Caco-2 (cell line): ENCODE results near the gene SVOP. TPM values are rescaled to one million over a fixed set of nuclear protein-coding genes. Genes with fewer than 3 reads are reported as not detected.

Experiments used
- BruUV-seq: library from RNA; stranded (reverse); fragments of 400-500 nt; replicated peaks from 2 replicates; lab custom pipeline; 2021; lab: Mats Ljungman, UMichigan
- CTCF ChIA-PET: fragments of 300-600 bp; sonication (Branson Sonifier 250); formaldehyde crosslinking; loops from one replicate; lab custom pipeline; 2022; ENCODE audit warnings: antibody characterized with exemption; lab: Charles Lee
- POLR2A ChIA-PET: fragments of 300-600 bp; sonication (Branson Sonifier 250); formaldehyde crosslinking; loops from one replicate; lab custom pipeline; 2022; ENCODE audit warnings: antibody characterized with exemption; lab: Charles Lee
- DNase-seq, 2 experiments: peaks; one replicate each; pipeline versions ENCODE4 v3.0.0 to v3.0.0-alpha.2; 2020 to 2022
- H3K27me3 ChIP-seq: replicated peaks from 2 replicates; pipeline ENCODE4 v1.6.0; 2011; ENCODE audit warnings: low read length; ENCODE audit not compliant: control insufficient read depth, insufficient read depth
- H3K36me3 ChIP-seq: 2 replicates; pipeline ENCODE4 v1.5.1; 2011; ENCODE audit warnings: low read length; ENCODE audit not compliant: control insufficient read depth, insufficient read depth
- H3K4me1 ChIP-seq: fragments of 250-450 bp; sonication (Bioruptor Pico); 2 replicates; pipeline ENCODE4 v1.5.1; 2020; ENCODE audit warnings: mild to moderate bottlenecking
- H3K4me3 ChIP-seq: 2 replicates; pipeline ENCODE4 v1.5.1; 2011; ENCODE audit warnings: low read depth, mild to moderate bottlenecking, control low read depth, low read length
- H3K9me3 ChIP-seq: fragments of 250-450 bp; sonication (Bioruptor Pico); 2 replicates; pipeline ENCODE4 v1.5.1; 2020; ENCODE audit warnings: mild to moderate bottlenecking, moderate library complexity
- H3K27ac Mint-ChIP-seq: one replicate; pipeline ENCODE4 v1.8.0; 2022; ENCODE audit warnings: mixed read lengths; ENCODE audit not compliant: unreplicated experiment
- H3K27me3 Mint-ChIP-seq: one replicate; pipeline ENCODE4 v1.8.0; 2022; ENCODE audit warnings: mixed read lengths; ENCODE audit not compliant: insufficient read depth, unreplicated experiment
- H3K36me3 Mint-ChIP-seq: one replicate; pipeline ENCODE4 v1.8.0; 2022; ENCODE audit warnings: mild to moderate bottlenecking, mixed read lengths; ENCODE audit not compliant: insufficient read depth, unreplicated experiment
- H3K4me1 Mint-ChIP-seq: one replicate; pipeline ENCODE4 v1.8.0; 2022; ENCODE audit warnings: low read depth, mixed read lengths; ENCODE audit not compliant: unreplicated experiment
- H3K4me3 Mint-ChIP-seq: one replicate; pipeline ENCODE4 v1.8.0; 2022; ENCODE audit warnings: mild to moderate bottlenecking, moderate library complexity, mixed read lengths; ENCODE audit not compliant: unreplicated experiment
- H3K9me3 Mint-ChIP-seq: one replicate; pipeline ENCODE4 v1.8.0; 2022; ENCODE audit warnings: mixed read lengths; ENCODE audit not compliant: unreplicated experiment
- CTCF ChIP-seq, 2 experiments: fragments of 200-600 bp in 1 of 2; IDR thresholded peaks; 1 replicate in 1 of 2; 2 replicates in 1 of 2; pipeline versions ENCODE4 v1.5.1 to v1.8.0; 2011 to 2022; ENCODE audit warnings: antibody characterized with exemption in 1 of 2, control low read depth in 1 of 2, inconsistent platforms in 1 of 2, low read depth in 1 of 2, low read length in 1 of 2, mild to moderate bottlenecking in 1 of 2, moderate library complexity in 1 of 2; ENCODE audit not compliant: insufficient read depth in 1 of 2, severe bottlenecking in 1 of 2, unreplicated experiment in 1 of 2
- intact Hi-C: fragments of 100-400 bp; cut with micrococcal nuclease; formaldehyde crosslinking; loops from one replicate; pipeline ENCODE4 v1.10.0; 2022; ENCODE audit not compliant: unreplicated experiment
- total RNA-seq: library from RNA; stranded (reverse); gene quantifications from 2 replicates; pipeline ENCODE4 v1.2.3, GENCODE V29; 2022

The SVOP gene
- total RNA-seq, 1 experiment from 2014 or later = 0.09 TPM

DNA sequence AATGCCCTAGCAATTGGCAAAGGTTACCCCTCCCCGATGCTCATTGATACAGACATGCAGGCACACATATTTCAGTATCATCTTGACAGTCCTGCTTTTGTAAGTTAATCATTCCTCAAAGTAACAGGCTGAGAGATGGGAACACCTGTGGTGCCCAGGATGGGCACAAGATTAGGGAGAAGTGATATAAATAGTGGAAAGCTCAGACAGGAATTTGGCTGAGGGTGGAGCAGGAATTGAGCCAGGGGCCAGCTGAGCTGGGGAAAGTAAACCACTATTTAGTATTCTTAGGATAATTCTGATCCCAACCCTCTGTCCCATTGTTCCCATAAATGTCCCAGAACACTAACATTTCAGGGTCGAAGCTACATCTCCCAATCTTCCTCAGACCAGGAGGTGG, 102.7 kb downstream of the SVOP start:
- intact Hi-C loops = no loop called here
- TF ChIP-seq CTCF (IDR thresholded peaks at IDR 0.05; ENCODE audit: insufficient read depth in 1 of 2, low read depth in 1 of 2, low read length in 1 of 2, severe bottlenecking in 1 of 2, unreplicated experiment in 1 of 2) = no peak
- H3K9me3 Mint-ChIP-seq = no peaks in the 10 kb centered on the region
- BruUV-seq = no TSS peak
- H3K27me3 Mint-ChIP-seq = no peaks in the 10 kb centered on the region
- CTCF ChIA-PET = no interaction called here
- Histone ChIP-seq H3K9me3 (no peaks in the 10 kb centered on the region), H3K4me3 (no peak overlapping the region), H3K4me1 (peaks cover 35% of the 10 kb centered on the region), H3K27me3 (no peaks in the 10 kb centered on the region), H3K36me3 (0 out of 2 replicates have a peak, but pooled peaks cover 1% of the 10 kb centered on the region)
- peaks cover 27% of the 10 kb centered on the region for H3K4me1 Mint-ChIP-seq
- peaks cover 5% of the 10 kb centered on the region for H3K36me3 Mint-ChIP-seq
- H3K4me3 Mint-ChIP-seq = no peak overlapping the region
- no peak for DNase-seq
- H3K27ac Mint-ChIP-seq = no peak overlapping the region
- POLR2A ChIA-PET = no interaction called here

- Histone ChIP-seq H3K9me3 (no peaks in the 10 kb centered on the region), H3K36me3 (0 out of 2 replicates have a peak, but pooled peaks cover under 1% of the 10 kb centered on the region), H3K4me3 (no peak overlapping the region), H3K27me3 (no peaks in the 10 kb centered on the region), H3K4me1 (peaks cover 32% of the 10 kb centered on the region)
- Mint-ChIP-seq H3K9me3 (no peaks in the 10 kb centered on the region), H3K4me1 (peaks cover 30% of the 10 kb centered on the region), H3K27ac (no peak overlapping the region), H3K27me3 (no peaks in the 10 kb centered on the region), H3K36me3 (peaks cover 5% of the 10 kb centered on the region), H3K4me3 (no peak overlapping the region)
- POLR2A ChIA-PET = no interaction called here
- intact Hi-C loops = no loop called here
- CTCF ChIA-PET = no interaction called here
- BruUV-seq = no TSS peak
- no peak for TF ChIP-seq CTCF (IDR thresholded peaks at IDR 0.05; ENCODE audit: insufficient read depth in 1 of 2, low read depth in 1 of 2, low read length in 1 of 2, severe bottlenecking in 1 of 2, unreplicated experiment in 1 of 2)
- DNase-seq = no peak
Measured at GRCh38 chr12:108916336-108916735, 104.5 kb downstream of the SVOP start.

DNA sequence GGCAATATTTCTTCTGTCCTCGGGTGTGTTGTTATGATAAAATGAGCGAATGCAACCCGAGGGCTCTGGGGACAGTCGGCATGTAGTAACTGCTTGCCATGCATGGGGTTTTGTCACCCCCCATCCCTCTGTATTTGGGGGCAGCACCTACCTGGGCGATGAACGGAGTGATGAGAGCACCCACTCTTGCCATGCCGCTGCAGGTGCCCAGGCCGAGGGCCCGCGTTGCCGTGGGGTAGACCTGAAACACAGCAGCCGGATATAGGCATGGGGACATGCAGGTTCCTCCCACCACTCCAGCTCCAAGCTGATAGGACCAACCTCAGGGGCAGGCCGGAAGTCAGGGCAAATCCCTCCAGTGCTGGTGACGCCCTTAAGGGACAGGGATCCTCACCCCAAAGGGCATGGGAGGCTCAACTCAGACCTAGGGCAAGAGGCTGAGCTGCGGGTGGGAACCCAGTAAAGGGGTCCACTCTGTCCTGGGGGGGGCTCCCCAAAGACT, 105.2 kb downstream of the SVOP start:
- no peaks in the 10 kb centered on the region for H3K27me3 ChIP-seq
- Mint-ChIP-seq H3K4me3 (no peak overlapping the region), H3K9me3 (no peaks in the 10 kb centered on the region), H3K4me1 (peaks cover 25% of the 10 kb centered on the region), H3K27ac (no peak overlapping the region), H3K36me3 (peaks cover 5% of the 10 kb centered on the region), H3K27me3 (no peaks in the 10 kb centered on the region)
- POLR2A ChIA-PET = no interaction called here
- TF ChIP-seq CTCF (IDR thresholded peaks at IDR 0.05; ENCODE audit: insufficient read depth in 1 of 2, low read depth in 1 of 2, low read length in 1 of 2, severe bottlenecking in 1 of 2, unreplicated experiment in 1 of 2) = no peak
- DNase-seq = no peak
- H3K4me3 ChIP-seq = no peak overlapping the region
- no TSS peak for BruUV-seq
- H3K36me3 ChIP-seq = no peaks in the 10 kb centered on the region
- peaks cover 32% of the 10 kb centered on the region for H3K4me1 ChIP-seq
- intact Hi-C loops = no loop called here
- H3K9me3 ChIP-seq = no peaks in the 10 kb centered on the region
- CTCF ChIA-PET = no interaction called here
